Neuron (in vitro differentiated cells): ENCODE results near the gene PLA2G4C.

Experiments used
- H2AFZ ChIP-seq: one replicate; pipeline ENCODE4 v1.6.1; 2013; ENCODE audit warnings: low read depth, mild to moderate bottlenecking, inconsistent platforms, low read length, moderate library complexity
- H3K27me3 ChIP-seq: one replicate; pipeline ENCODE4 v1.6.1; 2013; ENCODE audit warnings: low read length; ENCODE audit not compliant: insufficient read depth
- H3K36me3 ChIP-seq: one replicate; pipeline ENCODE4 v1.6.1; 2013; ENCODE audit warnings: low read length; ENCODE audit not compliant: insufficient read depth
- H3K4me1 ChIP-seq: one replicate; pipeline ENCODE4 v1.6.1; 2013; ENCODE audit warnings: low read length; ENCODE audit not compliant: insufficient read depth
- H3K4me3 ChIP-seq: 2 replicates; pipeline ENCODE4 v1.5.1; 2013; ENCODE audit warnings: mild to moderate bottlenecking, low read length, moderate library complexity
- H3K9me3 ChIP-seq: one replicate; pipeline ENCODE4 v1.6.1; 2013; ENCODE audit warnings: low read length

Gene PLA2G4C

DNA sequence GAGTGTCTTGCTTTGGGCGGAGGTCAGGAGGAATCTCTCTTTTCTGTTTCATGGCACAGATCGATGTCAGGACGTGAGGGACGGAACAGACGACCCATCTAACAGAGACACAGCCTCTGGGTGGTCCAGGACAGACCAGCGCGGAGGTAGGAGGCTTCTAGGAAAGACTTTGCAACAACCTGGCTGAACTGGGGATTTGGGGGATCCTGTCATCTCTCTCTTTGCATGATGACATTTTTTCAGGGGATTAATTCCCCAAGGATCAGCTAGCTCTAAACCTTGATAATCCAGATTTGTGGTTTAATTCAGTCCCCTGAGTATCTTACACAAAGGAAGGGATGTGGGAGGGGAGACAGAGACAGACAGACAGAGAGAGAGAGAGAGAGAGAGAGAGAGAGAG, 81.2 kb downstream of the PLA2G4C start:
- no peaks in the 10 kb centered on the region for H3K27me3 ChIP-seq
- H3K4me3 ChIP-seq = no peak overlapping the region
- no peaks in the 10 kb centered on the region for H3K36me3 ChIP-seq
- H2AFZ ChIP-seq = no peak overlapping the region
- no peaks in the 10 kb centered on the region for H3K4me1 ChIP-seq
- H3K9me3 ChIP-seq = no peaks in the 10 kb centered on the region

DNA sequence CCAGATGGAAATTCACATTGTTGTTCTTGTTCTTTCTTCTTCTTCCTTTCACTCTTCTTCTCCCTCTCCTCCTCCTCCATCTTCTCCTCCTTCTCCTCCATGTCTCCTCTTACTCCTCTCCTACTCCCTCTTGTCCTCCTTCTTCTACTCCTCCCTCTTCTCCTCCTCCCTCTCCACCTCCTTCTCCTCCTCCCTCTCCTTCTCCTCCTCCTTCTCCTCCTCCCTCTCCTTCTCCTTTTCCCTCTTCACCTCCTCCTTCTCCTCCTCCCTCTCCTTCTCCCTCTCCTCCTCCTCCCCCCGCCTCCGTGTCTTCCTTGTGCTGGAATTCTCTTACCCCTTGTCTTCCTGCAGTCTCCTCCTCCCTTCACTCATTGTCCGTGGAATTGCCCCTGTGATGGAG, 85.1 kb downstream of the PLA2G4C start:
- no peaks in the 10 kb centered on the region for H3K4me1 ChIP-seq
- H3K4me3 ChIP-seq = no peak overlapping the region
- H2AFZ ChIP-seq = no peak overlapping the region
- no peaks in the 10 kb centered on the region for H3K36me3 ChIP-seq
- H3K9me3 ChIP-seq = no peaks in the 10 kb centered on the region
- no peaks in the 10 kb centered on the region for H3K27me3 ChIP-seq

DNA sequence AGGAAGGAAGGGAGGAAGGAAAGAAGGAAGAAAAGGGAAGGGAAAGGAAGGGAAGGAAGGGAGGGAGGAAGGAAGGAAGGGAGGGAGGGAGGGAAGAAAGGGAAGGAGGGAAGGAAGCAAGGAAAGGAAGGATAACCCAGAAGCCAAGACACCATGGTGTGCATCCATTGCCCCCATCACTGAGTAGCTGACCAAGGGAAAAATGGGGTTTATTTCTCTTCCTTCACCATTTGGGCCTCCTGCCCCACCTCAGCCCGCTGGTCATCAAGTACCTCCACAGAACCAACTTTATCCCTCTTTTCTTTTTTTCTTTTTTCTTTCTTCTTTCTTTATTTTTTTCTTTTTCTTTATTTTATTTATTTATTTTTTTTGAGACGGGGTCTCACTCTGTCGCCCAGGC, 87.1 kb downstream of the PLA2G4C start:
- Histone ChIP-seq H2AFZ (no peak overlapping the region), H3K36me3 (no peaks in the 10 kb centered on the region), H3K4me1 (no peaks in the 10 kb centered on the region), H3K9me3 (no peaks in the 10 kb centered on the region), H3K4me3 (no peak overlapping the region), H3K27me3 (no peaks in the 10 kb centered on the region)

DNA sequence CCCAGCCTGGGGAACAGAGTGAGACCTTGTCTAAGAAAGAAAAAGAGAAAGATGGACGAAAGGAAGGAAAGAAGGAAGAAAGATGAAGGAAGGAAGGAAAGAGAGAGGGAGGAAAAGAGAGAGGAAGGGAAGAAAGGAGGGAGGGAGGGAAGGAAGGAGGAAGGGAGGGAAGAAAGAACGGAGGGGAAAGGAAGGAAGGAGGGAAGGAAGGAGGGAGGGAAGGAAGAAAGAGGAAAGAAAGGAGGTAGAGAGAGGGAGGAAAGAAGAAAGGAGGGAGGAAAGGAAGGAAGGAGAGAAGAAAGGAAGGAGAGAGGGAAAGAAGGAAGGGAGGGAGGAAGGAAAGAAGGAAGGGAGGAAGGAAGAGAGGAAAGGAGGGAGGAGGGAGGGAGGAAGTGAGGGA, 87.6 kb downstream of the PLA2G4C start:
- no peaks in the 10 kb centered on the region for H3K36me3 ChIP-seq
- no peaks in the 10 kb centered on the region for H3K27me3 ChIP-seq
- H3K9me3 ChIP-seq = no peaks in the 10 kb centered on the region
- no peaks in the 10 kb centered on the region for H3K4me1 ChIP-seq
- H3K4me3 ChIP-seq = no peak overlapping the region
- no peak overlapping the region for H2AFZ ChIP-seq

DNA sequence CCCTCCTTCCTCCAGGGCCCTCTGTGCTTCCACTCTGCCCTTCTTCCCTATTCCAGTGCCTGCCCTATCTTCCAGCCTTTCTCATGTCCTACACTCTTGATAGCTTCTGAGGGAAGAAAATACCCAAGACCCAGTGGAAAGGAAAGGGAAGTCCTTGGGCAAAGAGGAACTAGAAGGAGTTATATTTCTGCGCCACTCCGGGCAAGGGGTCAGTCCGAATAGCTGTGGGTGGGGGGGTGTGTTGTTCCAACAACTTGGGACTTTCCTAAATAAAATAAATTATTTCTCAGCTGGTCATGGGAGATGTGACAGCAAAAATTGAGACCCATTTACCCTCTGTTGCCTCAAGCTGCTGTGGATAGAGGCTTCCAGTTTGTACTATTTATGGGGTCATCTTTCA, 89.9 kb downstream of the PLA2G4C start:
- Histone ChIP-seq H3K36me3 (no peaks in the 10 kb centered on the region), H3K9me3 (no peaks in the 10 kb centered on the region)

DNA sequence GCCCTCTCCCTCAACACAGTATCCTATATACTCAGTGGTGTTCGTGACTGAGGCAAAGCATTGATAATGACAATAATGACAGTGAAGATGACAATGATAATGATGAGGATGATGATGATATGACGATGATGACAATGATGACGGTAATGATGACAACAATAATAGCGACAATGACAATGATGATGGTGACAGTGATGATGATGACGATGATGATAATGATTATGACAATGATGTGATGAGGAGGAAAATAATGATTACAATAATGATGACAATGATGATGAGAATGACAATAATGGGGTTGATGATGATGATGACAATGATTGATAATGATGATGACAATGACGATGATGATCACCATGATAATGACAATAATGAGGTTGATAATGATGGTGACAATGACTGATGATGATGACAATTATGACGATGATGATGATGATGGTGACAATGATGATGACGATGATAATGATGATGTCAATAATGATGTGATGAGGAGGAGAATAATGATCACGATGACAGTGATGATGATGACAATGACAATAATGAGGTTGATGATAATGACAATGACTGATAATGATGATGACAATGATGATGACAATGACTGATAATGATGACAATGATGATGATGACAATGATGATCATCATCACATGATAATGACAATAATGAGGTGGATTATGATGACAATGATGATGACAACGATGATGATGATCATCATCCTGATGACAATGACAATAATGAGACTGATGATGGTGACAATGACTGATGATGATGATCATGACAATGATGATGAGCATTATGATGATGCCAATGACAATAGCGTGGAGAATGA, 99.5 kb downstream of the PLA2G4C start:
- Histone ChIP-seq H3K36me3 (no peaks in the 10 kb centered on the region), H3K4me1 (no peaks in the 10 kb centered on the region), H3K4me3 (no peak overlapping the region), H3K27me3 (no peaks in the 10 kb centered on the region), H3K9me3 (no peaks in the 10 kb centered on the region), H2AFZ (no peak overlapping the region)

More for the DNA sequence above, 89.9 kb downstream of the PLA2G4C start:
- no peaks in the 10 kb centered on the region for H3K27me3 ChIP-seq
- H3K4me1 ChIP-seq = no peaks in the 10 kb centered on the region
- no peak overlapping the region for H3K4me3 ChIP-seq
- H2AFZ ChIP-seq = no peak overlapping the region

DNA sequence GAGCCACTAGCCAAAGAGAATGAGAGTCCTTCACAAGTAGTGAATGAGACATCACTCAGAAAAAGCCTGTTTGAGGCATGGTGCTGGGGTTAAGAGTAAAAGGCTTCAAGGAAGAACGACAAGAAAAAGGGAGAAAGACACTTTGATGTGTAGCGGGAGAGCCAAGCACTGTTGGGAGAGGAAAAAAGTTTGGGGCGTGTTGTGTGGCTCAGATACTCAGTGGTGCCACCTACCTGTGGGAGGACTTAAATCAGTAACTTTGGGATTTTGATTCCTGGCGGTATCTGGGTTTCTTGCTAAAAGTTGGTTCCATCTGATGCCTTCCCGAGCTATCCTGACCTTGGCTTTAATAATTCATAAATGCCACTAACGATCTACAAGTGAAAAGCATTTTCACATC, 103.9 kb downstream of the PLA2G4C start:
- H3K9me3 ChIP-seq = no peaks in the 10 kb centered on the region
- H3K4me1 ChIP-seq = no peaks in the 10 kb centered on the region
- H2AFZ ChIP-seq = no peak overlapping the region
- H3K4me3 ChIP-seq = no peak overlapping the region
- H3K36me3 ChIP-seq = no peaks in the 10 kb centered on the region
- no peaks in the 10 kb centered on the region for H3K27me3 ChIP-seq

DNA sequence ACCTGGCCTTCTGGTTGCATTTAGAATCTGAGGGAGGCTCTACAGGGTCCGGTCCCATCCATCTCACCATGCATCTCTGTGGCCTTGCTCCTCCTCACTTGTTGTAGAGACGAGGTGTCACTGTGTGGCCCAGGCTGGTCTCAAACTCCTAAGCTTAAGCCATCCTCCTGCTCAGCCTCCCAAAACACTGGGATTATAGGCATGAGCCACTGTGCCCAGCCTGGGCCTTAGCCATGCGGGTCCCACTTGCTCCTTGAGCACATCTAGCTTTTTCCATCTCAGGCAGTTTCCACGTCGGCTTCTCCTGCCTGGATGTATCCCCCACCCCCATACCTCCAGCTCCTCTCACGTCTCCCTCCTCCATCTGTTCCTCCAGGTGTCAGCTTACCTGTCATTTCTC, 106.4 kb downstream of the PLA2G4C start:
- H3K36me3 ChIP-seq = no peaks in the 10 kb centered on the region
- H2AFZ ChIP-seq = no peak overlapping the region
- no peaks in the 10 kb centered on the region for H3K4me1 ChIP-seq
- H3K9me3 ChIP-seq = no peaks in the 10 kb centered on the region
- no peaks in the 10 kb centered on the region for H3K27me3 ChIP-seq
- no peak overlapping the region for H3K4me3 ChIP-seq

DNA sequence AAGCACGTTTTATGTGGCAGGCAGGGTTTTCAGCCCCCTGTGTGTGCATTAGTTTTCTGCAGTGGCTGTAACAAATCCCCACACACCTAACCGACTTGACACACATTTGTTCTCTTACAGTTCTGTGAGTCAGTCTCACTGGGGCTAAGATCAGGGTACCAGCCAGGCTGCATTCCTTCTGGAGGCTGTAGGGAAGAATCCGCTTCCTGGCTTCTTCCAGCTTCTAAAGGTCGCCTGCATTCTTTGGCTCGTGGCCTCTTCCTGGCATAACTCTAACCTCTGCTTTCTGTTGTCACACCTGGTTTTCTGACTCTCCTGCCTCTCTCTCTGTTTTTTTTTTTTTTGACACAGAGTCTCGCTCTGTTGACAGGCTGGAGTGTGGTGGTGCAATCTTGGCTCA, 109.8 kb downstream of the PLA2G4C start:
- Histone ChIP-seq H3K36me3 (no peaks in the 10 kb centered on the region), H3K9me3 (no peaks in the 10 kb centered on the region), H3K4me1 (no peaks in the 10 kb centered on the region), H2AFZ (no peak overlapping the region), H3K4me3 (no peak overlapping the region), H3K27me3 (no peaks in the 10 kb centered on the region)

DNA sequence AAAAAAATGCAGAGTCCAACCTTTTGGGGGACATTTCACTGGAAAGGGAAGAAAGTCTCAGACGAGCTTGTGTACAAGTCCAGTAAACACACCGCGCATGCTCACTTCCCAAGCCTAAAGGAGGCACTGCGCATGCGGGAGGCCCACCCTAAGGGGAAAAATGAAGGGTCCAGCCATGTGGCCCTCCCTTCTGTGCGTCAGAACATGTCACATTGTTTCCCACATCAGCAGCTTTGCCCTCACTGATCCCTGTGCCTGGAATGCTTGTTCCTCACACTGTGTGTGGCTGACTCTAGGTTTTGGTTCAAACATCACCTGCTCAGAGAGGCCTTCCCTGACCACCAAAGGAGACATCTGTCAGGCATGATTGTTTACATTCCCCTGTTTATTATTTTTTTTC, 111.8 kb downstream of the PLA2G4C start:
- Histone ChIP-seq H3K9me3 (no peaks in the 10 kb centered on the region), H3K4me1 (no peaks in the 10 kb centered on the region), H3K4me3 (no peak overlapping the region), H3K36me3 (no peaks in the 10 kb centered on the region), H2AFZ (no peak overlapping the region), H3K27me3 (no peaks in the 10 kb centered on the region)
